Vagina (tissue), 2 donors: Measurements from ENCODE around the gene RAB19.

Experiments
- CTCF ChIP-seq, 3 experiments: fragments of 450-650 bp in 2 of 3; fragments of 200-600 bp in 1 of 3; sonication (generic) in 1 of 3; IDR thresholded peaks; one replicate each; pipeline ENCODE4 v1.5.1; 2017 to 2019; ENCODE audit warnings: antibody characterized with exemption in 3 of 3, mild to moderate bottlenecking in 2 of 3, moderate library complexity in 2 of 3
- POLR2AphosphoS5 ChIP-seq, 2 donors: sonication (generic); formaldehyde crosslinking; IDR thresholded peaks; one replicate each; pipeline ENCODE4 v1.9.0; 2017; ENCODE audit warnings: antibody characterized with exemption in 2 of 2, mild to moderate bottlenecking in 2 of 2, low read depth in 1 of 2; ENCODE audit not compliant: insufficient read depth in 1 of 2

GRCh38 chr7:140458201-140458600, 54.3 kb downstream of the RAB19 start:
- no peak for TF ChIP-seq CTCF (IDR thresholded peaks at IDR 0.05)
- TF ChIP-seq POLR2AphosphoS5 (IDR thresholded peaks at IDR 0.05; ENCODE audit: insufficient read depth in 1 of 2, low read depth in 1 of 2) = no peak
